ENCODE measurements around the gene MECR. TPM values are rescaled to one million over a fixed set of nuclear protein-coding genes. Genes with fewer than 3 reads are reported as not detected.

MECR gene
- total and polyA plus RNA-seq, 2 experiments from 2014 or later = 25.7 to 32.3 TPM

- Histone ChIP-seq H3K79me2 (replicated peaks; ENCODE audit: insufficient read depth) (no peaks in the 10 kb centered on the region), H3K27me3 (ENCODE audit: insufficient read depth) (no peaks in the 10 kb centered on the region), H3K4me1 (ENCODE audit: insufficient read depth) (no peaks in the 10 kb centered on the region), H3K4me2 (no peak overlapping the region), H4K20me1 (replicated peaks; ENCODE audit: insufficient read depth) (no peaks in the 10 kb centered on the region; the same call in 1 of the 2 replicates), H3K4me3 (no peak overlapping the region), H3K36me3 (ENCODE audit: insufficient read depth) (peaks cover 19% of the 10 kb centered on the region), H2AFZ (no peak overlapping the region), H3K9me2 (ENCODE audit: insufficient read depth) (no peaks in the 10 kb centered on the region), H3F3A (replicated peaks; ENCODE audit: low read depth) (no peaks in the 10 kb centered on the region), H3K27ac (ENCODE audit: low read depth) (no peak overlapping the region)
- ATAC-seq (no peak), DNase-seq (ENCODE audit: low spot score) (no peak)
- H3K27ac Mint-ChIP-seq = no peak overlapping the region
- H3K4me3 Mint-ChIP-seq = no peak overlapping the region
- H3K4me1 Mint-ChIP-seq = no peaks in the 10 kb centered on the region
- H3K9me3 Mint-ChIP-seq = no peaks in the 10 kb centered on the region; the same call in 2 of the 3 replicates
- TF ChIP-seq POLR2AphosphoS5 (IDR thresholded peaks at IDR 0.05; ENCODE audit: low read depth) (no peak), CTCF (conservative IDR thresholded peaks at IDR 0.05; ENCODE audit: low read depth in 2 of 2) (no peak), ETS1 (IDR thresholded peaks at IDR 0.05) (no peak), REST (IDR thresholded peaks at IDR 0.05; ENCODE audit: unreplicated experiment) (no peak), STAT1 (IDR thresholded peaks at IDR 0.05; ENCODE audit: unreplicated experiment) (no peak), JUNB (IDR thresholded peaks at IDR 0.05; ENCODE audit: unreplicated experiment) (no peak), ZNF331 (CRISPR knock-in tag; IDR thresholded peaks at IDR 0.05; ENCODE audit: low read depth) (no peak), ZNF114 (CRISPR knock-in tag; IDR thresholded peaks at IDR 0.05) (no peak), ZNF462 (CRISPR knock-in tag; IDR thresholded peaks at IDR 0.05) (no peak), NANOG (IDR thresholded peaks at IDR 0.05; ENCODE audit: borderline replicate concordance) (no peak), EZH2 (IDR thresholded peaks at IDR 0.05; ENCODE audit: low read depth, unreplicated experiment) (no peak)
- H3K27me3 Mint-ChIP-seq (ENCODE audit: insufficient read depth, low read depth, poor library complexity) = peaks cover 6% of the 10 kb centered on the region
- peaks cover 49% of the 10 kb centered on the region for H3K36me3 Mint-ChIP-seq (ENCODE audit: low read depth)
Observed at GRCh38 chr1:29210278-29211085, 20.3 kb downstream of the MECR start.
